Epithelial cell of alveolus of lung (primary cell): Measurements from ENCODE around the gene FAM47C. TPM values are rescaled to one million over a fixed set of nuclear protein-coding genes. Genes with fewer than 3 reads are reported as not detected.

Experiments used
- total RNA-seq: library from RNA; depleted of rRNA; stranded (reverse); fragments of >200 nt; gene quantifications from 2 replicates; pipeline ENCODE4 v1.2.1, GENCODE V29; 2015

FAM47C gene
- total RNA-seq, result not detected in 2 replicates

DNA sequence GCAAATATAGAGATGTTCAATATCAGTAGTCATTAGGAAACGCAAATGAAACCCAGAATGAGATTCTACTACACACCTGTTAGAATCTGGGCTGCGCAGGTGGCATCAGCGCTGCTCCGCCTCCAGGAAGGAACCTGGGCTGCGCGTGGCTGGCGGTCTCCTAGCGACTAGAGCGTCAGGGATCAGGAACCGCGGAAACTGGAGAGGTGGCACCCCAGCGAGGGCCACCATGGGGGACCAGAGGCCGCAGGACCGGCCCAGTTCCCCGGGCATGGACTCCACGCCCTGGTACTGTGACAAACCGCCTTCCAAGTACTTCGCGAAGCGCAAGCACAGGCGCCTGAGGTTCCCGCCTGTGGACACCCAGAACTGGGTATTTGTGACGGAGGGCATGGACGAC, at the start of gene FAM47C:
FAM47C (plus strand) TSS at position 185 of the 400 bp plus-strand sequence; CDS start at position 230, 45 bp downstream.

